NCI-H187 treated with DMSO at 0.1 percent for 48 hours (cell line): Measurements from ENCODE around the gene RNF128.
"Not testable (repeated sequence)": the region's sequence is repeated elsewhere in the genome, so short reads cannot be mapped to it uniquely, and the experiment has no call there.

Experiments used
- DNase-seq: peaks from one replicate; lab custom pipeline; 2025; lab: John Stamatoyannopoulos, UW

Gene RNF128

DNA sequence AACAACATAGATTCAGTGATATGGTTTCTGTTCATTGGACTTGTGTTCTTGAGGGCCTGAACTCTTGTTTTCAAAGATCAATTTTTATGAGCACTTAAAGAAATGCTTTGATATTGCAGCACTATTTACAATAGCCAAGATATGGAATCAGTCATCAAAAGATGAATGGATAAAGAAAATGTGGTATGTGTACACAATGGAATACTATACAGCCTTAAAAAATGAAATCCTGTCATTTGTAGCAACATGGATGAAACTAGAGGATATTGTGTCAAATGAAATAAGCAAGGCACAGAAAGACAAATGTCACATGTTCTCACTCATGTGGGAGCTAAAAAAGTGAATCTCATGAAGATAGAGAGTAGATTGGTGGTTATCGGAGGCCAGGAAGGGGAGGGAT is 21.9 kb downstream of the RNF128 start:
- DNase-seq: no peak

DNA sequence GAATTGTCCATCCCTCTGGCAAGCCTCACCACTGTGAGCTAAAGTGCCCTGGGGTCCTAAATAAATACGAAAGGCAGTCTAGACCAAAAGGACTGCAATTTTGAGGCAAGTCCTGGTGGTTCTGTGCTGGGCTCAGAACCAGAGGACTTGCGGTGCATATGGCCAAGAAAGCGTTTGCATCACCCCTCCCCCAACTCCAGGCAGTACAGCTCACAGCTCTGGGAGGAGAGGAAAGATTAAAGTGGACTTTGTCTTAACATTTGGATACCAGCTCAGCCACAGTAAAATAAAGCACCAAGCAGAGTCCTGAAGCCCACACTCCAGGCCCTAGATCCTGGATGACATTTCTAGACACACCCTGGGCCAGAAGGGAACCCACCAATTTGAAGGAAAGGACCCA is 24.9 kb downstream of the RNF128 start:
- no peak for DNase-seq

DNA sequence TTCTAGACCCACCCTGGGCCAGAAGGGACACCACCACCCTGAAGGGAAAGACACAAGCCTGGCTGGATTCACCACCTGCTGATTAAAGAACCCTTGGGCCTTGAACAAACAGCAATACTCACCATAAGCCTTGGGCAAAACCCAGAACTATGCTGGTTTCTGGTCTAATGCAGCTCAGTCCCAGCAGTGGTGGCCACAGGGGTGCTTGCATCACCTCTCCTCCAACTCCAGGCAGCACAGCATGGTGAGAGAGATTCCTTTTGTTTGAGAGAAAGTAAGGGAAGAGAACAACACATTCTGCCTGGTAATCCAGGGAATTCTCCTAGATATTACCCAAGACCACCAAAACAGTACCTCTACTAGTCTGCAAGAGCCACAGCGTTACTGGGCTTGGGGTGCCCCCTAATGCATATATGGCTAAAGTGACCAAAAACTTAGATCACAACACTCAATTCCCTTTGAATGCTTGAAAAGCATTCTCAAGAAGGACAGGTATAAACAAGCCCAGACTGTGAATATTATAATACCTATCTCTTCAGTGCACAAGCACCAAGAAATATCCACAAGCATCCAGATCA is 25.7 kb downstream of the RNF128 start:
- DNase-seq: no peak

DNA sequence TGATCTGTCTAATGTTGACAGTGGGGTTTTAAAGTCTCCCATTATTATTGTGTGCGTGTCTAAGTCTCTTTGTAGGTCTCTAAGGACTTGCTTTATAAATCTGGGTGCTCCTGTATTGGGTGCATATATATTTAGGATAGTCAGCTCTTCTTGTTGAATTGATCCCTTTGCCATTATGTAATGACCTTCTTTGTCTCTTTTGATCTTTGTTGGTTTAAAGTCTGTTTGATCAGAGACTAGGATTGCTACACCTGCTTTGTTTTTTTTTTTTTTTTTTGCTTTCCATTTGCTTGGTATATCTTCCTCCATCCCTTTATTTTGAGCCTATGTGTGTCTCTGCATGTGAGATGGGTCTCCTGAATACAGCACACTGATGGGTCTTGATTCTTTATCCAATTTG is 42.8 kb downstream of the RNF128 start:
- not testable (repeated sequence) for DNase-seq

DNA sequence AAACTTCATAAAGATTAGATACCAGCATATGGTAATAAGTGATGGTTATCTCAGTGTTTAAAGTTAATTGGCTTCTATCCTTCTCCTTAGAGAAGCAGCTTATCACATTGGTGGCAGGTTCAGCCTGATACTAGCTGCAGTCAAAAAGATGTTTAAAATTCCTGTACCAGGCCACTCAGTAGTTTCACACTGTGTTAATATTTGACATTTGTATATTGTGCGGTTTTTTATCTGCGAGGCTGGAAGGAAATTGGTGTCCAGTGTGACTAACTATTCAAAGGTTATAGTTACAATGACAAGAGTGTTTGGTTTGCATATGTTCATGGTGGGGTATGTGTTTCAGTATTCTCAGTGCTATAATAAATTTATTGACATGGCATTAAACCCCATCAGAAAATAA is 48.5 kb downstream of the RNF128 start:
- DNase-seq: no peak

DNA sequence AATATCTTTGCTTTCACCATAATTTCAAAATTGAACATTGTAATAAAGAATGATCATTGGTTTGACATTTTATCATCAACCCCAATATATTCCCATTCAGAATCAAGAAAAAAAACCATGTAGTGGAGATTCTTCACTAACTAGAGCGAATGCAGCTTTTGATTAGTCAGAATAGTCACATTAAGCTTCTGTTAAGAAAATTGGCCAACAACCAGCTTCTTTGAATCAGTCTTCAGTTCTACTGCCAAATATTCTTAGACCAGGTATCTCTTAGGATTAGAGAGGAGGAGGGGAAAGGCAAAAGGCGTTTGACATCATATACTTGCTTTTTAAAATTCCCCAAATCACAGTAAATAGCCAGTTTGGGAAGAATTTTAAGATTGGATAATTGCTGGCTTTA is 53.8 kb downstream of the RNF128 start:
- DNase-seq: no peak

DNA sequence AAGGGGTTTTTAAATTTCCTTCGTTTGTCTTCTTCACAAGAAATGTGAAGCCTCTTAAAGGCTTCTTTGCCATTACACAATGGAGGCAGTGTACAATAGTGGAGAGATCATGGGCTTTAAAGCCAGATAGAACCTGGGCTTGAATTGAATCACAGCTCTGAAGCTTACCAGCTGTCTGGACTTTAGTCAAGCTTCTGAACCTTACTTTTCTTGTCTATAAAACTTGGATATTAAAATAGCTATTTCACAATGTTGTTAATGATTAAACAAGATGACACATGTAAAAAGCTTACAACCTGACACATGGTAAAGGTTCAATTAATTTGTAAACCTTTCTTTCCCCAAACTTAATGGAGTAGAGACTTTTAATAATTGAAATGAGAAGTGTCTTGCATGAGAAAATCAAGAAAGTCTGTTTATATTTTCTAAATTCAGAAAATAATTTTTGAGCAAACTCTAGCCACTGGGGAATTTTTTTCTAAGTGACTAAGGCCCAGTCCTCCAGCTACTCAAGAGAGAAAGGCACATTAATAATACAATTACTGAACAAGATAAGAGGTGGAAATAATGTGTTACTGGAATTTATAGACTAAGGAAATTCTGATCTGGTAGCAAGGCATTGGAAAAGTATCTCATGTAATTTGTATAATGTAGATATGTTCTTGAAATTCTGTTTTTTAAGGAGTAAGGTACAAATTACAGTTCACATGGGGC is 54.3 kb downstream of the RNF128 start:
- no peak for DNase-seq

DNA sequence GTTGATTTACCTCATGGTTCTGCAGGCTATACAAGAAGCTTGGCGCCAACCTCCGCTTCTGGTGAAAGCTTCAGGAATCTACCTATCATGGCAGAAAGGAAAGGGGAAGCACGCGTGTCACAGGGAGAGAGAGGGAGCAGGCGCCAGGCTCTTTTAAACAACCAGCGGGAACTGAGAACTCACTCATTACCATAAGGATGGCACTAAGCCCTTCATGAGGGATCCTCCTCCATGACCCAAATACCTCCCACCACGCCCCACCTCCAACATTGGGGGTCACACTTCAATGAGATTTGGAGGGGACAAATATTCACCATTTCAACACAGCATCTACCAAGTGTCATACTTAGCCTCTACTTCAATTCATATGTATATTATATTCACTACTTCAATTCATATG is 57.2 kb downstream of the RNF128 start:
- no peak for DNase-seq

DNA sequence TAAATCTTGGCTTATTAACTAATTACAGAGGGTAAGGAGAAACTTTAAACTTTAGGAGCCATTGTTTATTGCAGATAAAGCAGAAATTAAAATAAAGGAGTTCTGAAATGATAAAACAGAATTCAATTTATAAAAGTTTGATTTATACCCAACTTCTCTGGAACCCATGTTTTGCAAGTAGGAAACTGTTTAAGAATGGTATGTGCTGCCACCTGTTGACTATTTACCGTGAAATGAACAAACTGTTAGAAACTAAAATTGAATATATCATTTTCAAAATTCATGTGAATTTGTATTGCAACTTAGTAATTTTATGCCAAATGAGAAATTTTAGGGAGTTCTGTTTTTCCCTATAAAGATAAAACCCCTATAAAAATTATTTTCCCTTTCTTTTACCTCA is 65.0 kb downstream of the RNF128 start:
- DNase-seq: no peak

DNA sequence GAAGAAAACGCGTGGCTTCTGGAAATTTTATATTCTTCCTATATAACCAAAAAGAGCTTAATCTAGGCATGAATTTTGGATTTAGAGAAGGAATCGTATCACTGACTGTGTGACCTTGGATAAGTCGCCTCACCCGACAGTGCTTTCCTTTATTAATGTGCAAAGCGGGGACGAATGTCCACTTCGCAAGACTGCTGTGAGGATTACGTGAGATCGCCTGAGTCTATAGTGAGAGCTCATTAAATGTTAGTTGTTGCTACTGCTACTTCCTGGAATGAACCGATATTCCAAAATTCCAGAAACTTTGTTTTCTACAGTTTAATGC is 75.5 kb downstream of the RNF128 start:
- no peak for DNase-seq

DNA sequence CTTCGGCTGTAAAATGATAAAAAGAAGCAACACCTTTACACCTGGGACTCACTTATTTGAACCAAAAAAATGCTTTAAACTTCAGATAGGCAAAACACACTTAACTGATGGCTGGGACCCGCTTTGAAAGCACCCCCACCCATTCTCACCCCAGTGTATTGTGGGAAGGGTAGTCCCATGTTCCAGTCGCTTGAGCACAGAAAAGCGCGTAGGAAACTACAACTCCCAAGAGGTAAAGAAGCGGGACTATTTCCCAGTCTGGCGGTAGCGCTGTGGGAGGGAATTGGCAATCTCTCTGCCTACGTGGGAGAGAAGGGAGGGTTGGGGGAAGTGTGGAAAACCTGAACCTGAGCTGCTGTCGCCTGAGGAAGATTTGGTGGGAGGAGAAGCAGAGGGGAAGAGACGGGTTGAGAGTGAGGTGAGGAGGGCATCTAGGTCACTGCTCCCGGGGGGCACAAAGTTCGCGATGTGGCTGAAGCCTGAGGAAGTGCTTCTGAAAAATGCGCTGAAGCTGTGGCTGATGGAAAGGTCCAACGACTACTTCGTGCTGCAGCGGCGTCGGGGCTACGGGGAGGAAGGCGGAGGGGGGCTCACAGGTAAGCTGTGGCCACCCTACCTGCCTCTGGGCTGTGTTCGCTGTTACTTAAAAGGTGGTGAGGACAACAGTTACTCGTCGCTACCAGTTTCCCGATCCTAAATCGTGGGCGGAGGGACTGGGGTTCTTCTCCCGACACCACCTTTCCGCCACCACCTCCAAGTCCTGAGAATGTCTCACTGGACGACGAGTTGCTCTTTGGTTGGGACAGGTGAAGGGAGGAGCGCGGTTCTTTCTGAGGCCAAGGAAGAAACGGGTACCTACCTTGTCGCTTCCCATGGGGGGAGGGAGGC is 76.1 kb downstream of the RNF128 start, which contains the start of gene TBC1D8B:
Gene TBC1D8B, plus strand, starts transcription at position 286 of the 888 bp plus-strand sequence. Its CDS starts 181 bp downstream, at position 467.
- DNase-seq: no peak

DNA sequence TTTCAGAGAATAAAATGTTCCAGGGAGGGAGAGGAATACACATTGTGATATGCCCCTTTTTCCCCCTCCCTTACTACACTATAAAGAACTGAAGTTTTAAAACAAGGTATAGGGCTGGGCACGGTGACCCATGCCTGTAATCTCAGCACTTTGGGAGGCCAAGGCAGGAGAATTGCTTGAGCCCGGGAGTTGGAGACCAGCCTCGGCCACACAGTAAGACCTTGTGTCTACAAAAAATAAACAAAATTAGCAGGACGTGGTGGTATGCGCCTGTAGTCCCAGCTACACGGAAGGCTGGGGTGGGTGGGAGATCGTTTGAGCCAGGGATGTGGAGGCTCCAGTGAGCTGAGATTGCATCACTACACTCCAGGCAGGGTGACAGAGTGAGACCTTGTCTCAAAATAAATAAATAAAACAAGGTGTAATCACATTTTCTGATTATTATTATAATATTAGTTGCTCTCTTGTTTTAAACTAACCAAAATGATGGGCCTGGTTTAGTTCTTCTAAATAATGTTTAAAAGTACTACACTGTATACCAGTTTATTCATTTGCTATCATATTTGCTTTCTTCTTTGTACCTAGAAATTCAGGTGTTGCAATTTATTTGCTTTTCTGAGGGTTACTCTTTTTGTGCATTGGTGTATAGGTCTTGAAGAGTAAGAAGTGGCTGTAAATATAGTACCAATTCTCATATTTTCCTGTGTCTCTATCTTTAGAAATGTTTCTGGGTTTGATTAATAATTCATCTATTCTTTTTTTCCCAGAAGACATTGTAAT is 84.8 kb downstream of the RNF128 start:
- DNase-seq: no peak

DNA sequence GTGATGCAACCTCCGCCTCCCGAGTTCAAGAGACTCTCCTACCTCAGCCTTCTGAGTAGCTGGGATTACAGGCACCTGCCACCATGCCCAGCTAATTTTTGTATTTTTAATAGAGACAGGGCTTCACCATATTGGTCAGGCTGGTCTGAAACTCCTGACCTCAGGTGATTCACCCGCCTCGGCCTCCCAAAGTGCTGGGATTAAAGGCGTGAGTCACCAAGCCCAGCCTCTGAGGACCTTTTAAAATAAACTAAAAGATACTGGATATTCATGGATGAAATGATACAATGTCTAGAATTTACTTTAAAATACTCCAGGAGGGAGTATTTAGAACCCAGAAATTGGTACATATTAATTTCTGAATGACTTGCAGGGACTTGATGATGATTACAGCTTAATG is 86.4 kb downstream of the RNF128 start:
- not testable (repeated sequence) for DNase-seq

DNA sequence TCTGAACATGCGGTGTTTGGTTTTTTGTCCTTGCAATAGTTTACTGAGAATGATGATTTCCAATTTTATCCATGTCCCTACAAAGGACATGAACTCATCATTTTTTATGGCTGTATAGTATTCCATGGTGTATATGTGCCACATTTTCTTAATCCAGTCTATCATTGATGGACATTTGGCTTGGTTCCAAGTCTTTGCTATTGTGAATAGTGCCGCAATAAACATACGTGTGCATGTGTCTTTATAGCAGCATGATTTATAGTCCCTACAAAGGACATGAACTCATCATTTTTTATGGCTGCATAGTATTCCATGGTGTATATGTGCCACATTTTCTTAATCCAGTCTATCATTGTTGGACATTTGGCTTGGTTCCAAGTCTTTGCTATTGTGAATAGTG is 87.6 kb downstream of the RNF128 start:
- DNase-seq: not testable (repeated sequence)
